GM18861 (cell line): ENCODE data around the gene EMC8.
"Not testable (repeated sequence)": the region's sequence is repeated elsewhere in the genome, so short reads cannot be mapped to it uniquely, and the experiment has no call there.

Source experiments
- ATAC-seq: cut with Tn5 transposase; IDR thresholded peaks from one replicate; pipeline ENCODE4 v1.9.1; 2021; ENCODE audit not compliant: unreplicated experiment

EMC8 gene

GRCh38 chr16:85835227-85835751 lies 35.9 kb upstream of the EMC8 start:
- no peak for ATAC-seq

- ATAC-seq = no peak
Observed at GRCh38 chr16:85834741-85835140, 35.4 kb upstream of the EMC8 start.

- ATAC-seq = no peak
Observed at GRCh38 chr16:85833219-85833920, 34.0 kb upstream of the EMC8 start.

- no peak for ATAC-seq
Observed at GRCh38 chr16:85832570-85833218, 33.4 kb upstream of the EMC8 start.

GRCh38 chr16:85830821-85831220 lies 31.5 kb upstream of the EMC8 start:
- ATAC-seq = no peak

- ATAC-seq = no peak
Observed at GRCh38 chr16:85829751-85830445, 30.6 kb upstream of the EMC8 start.

- no peak for ATAC-seq
Observed at GRCh38 chr16:85829171-85829719, 29.9 kb upstream of the EMC8 start.

GRCh38 chr16:85828166-85828565 lies 28.8 kb upstream of the EMC8 start:
- ATAC-seq = no peak

- ATAC-seq = no peak
Observed at GRCh38 chr16:85826686-85827247, 27.4 kb upstream of the EMC8 start.

GRCh38 chr16:85825326-85825725 lies 26.0 kb upstream of the EMC8 start:
- no peak for ATAC-seq

GRCh38 chr16:85824161-85825135 lies 25.1 kb upstream of the EMC8 start:
- no peak for ATAC-seq

- no peak for ATAC-seq
Observed at GRCh38 chr16:85823328-85823920, 24.1 kb upstream of the EMC8 start.

- ATAC-seq = no peak
Observed at GRCh38 chr16:85822145-85822544, 22.8 kb upstream of the EMC8 start.

GRCh38 chr16:85821390-85822135 lies 22.2 kb upstream of the EMC8 start:
- peak; percentile 77 for ATAC-seq

GRCh38 chr16:85820604-85821372 lies 21.4 kb upstream of the EMC8 start:
- no peak for ATAC-seq

GRCh38 chr16:85819771-85820170 lies 20.4 kb upstream of the EMC8 start:
- ATAC-seq = no peak

- no peak for ATAC-seq
Observed at GRCh38 chr16:85819245-85819644, 19.9 kb upstream of the EMC8 start.

GRCh38 chr16:85817195-85817594 lies 17.9 kb upstream of the EMC8 start:
- ATAC-seq = not testable (repeated sequence)
